MCF 10A (cell line): ENCODE data around the gene TATDN3. TPM values are rescaled to one million over a fixed set of nuclear protein-coding genes. Genes with fewer than 3 reads are reported as not detected.
"Not testable (repeated sequence)": the region's sequence is repeated elsewhere in the genome, so short reads cannot be mapped to it uniquely, and the experiment has no call there.

Experiments
- BruUV-seq: library from RNA; stranded (reverse); fragments of 400-500 nt; replicated peaks from 2 replicates; lab custom pipeline; 2021; lab: Mats Ljungman, UMichigan
- CTCF ChIA-PET: fragments of 300-600 bp; sonication (Branson Sonifier 250); formaldehyde crosslinking; extraction: SDS; loops from one replicate; lab custom pipeline; 2021; ENCODE audit warnings: antibody characterized with exemption, inconsistent platforms; lab: Yijun Ruan, JAX
- POLR2A ChIA-PET: fragments of 300-600, 350-650 bp; sonication (Branson Sonifier 250); formaldehyde crosslinking; extraction: SDS; loops from one replicate; lab custom pipeline; 2020; ENCODE audit warnings: antibody characterized with exemption, inconsistent platforms; lab: Yijun Ruan, JAX
- DNase-seq: peaks from one replicate; pipeline ENCODE4 v3.0.0-alpha.2; 2018; ENCODE audit not compliant: unreplicated experiment
- H3K27ac Mint-ChIP-seq: one replicate; pipeline ENCODE4 v1.8.0; 2022; ENCODE audit warnings: mild to moderate bottlenecking, low read depth, mixed read lengths; ENCODE audit not compliant: unreplicated experiment
- H3K27me3 Mint-ChIP-seq: one replicate; pipeline ENCODE4 v1.8.0; 2022; ENCODE audit warnings: mixed read lengths; ENCODE audit not compliant: insufficient read depth, unreplicated experiment
- H3K36me3 Mint-ChIP-seq: one replicate; pipeline ENCODE4 v1.8.0; 2022; ENCODE audit warnings: mild to moderate bottlenecking, moderate library complexity, mixed read lengths; ENCODE audit not compliant: insufficient read depth, unreplicated experiment
- H3K4me1 Mint-ChIP-seq: one replicate; pipeline ENCODE4 v1.8.0; 2022; ENCODE audit warnings: mixed read lengths; ENCODE audit not compliant: insufficient read depth, unreplicated experiment
- H3K4me3 Mint-ChIP-seq: one replicate; pipeline ENCODE4 v1.8.0; 2022; ENCODE audit warnings: mild to moderate bottlenecking, moderate library complexity, mixed read lengths; ENCODE audit not compliant: unreplicated experiment
- H3K9me3 Mint-ChIP-seq: one replicate; pipeline ENCODE4 v1.8.0; 2022; ENCODE audit warnings: mixed read lengths; ENCODE audit not compliant: unreplicated experiment
- intact Hi-C: fragments of 100-400 bp; cut with micrococcal nuclease; formaldehyde crosslinking; loops from 2 replicates; pipeline ENCODE4 v1.14.1; 2022
- total RNA-seq: library from RNA; stranded (reverse); gene quantifications from 2 replicates; pipeline ENCODE4 v1.2.3, GENCODE V29; 2022
- TF ChIP-seq, protein P1 (sequence below): fragments of 200-600 bp; IDR thresholded peaks from one replicate; pipeline ENCODE4 v1.8.0; 2022; ENCODE audit warnings: antibody characterized with exemption, mild to moderate bottlenecking; ENCODE audit not compliant: unreplicated experiment

Gene TATDN3
- total RNA-seq, 1 experiment from 2014 or later: 31.5 TPM

DNA sequence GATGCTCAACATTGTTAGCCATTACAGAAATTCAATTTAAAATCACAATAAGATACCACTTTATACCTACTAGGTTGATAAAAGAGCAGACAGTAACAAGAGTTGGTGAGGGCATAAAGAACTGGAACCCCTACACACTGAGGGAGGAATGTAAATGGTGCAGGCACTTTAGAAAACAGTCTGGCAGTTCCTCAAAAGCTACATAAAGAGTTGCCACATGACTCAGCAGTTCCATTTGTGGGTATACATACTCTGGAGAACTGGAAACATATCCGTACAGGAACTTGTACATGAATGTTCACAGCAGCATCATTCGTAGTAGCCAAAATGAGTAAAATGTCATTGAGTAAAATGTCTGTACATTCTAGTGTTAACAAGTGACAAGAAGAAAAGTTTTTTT is 17.1 kb upstream of the TATDN3 start:
- TF ChIP-seq, protein P1, sequence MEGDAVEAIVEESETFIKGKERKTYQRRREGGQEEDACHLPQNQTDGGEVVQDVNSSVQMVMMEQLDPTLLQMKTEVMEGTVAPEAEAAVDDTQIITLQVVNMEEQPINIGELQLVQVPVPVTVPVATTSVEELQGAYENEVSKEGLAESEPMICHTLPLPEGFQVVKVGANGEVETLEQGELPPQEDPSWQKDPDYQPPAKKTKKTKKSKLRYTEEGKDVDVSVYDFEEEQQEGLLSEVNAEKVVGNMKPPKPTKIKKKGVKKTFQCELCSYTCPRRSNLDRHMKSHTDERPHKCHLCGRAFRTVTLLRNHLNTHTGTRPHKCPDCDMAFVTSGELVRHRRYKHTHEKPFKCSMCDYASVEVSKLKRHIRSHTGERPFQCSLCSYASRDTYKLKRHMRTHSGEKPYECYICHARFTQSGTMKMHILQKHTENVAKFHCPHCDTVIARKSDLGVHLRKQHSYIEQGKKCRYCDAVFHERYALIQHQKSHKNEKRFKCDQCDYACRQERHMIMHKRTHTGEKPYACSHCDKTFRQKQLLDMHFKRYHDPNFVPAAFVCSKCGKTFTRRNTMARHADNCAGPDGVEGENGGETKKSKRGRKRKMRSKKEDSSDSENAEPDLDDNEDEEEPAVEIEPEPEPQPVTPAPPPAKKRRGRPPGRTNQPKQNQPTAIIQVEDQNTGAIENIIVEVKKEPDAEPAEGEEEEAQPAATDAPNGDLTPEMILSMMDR: no peak
- CTCF ChIA-PET: interaction anchor here (4.7 to 8.0 kb wide), 2 partner anchors 24 to 296 kb away, joined by 26 to 73 read pairs; no protein-coding TSS in a partner anchor
- BruUV-seq: no TSS peak
- peaks cover 9% of the 10 kb centered on the region for H3K4me1 Mint-ChIP-seq
- no peak overlapping the region for H3K4me3 Mint-ChIP-seq
- intact Hi-C loops: no loop called here
- peaks cover 6% of the 10 kb centered on the region for H3K9me3 Mint-ChIP-seq
- DNase-seq: peak; percentile 57
- H3K36me3 Mint-ChIP-seq: peaks cover 17% of the 10 kb centered on the region
- POLR2A ChIA-PET: interaction anchor here (0.9 to 2.2 kb wide), 3 partner anchors 13 to 304 kb away, joined by 3 to 6 read pairs (median 3); partner anchors contain the start of gene ATF3
- no peak overlapping the region for H3K27ac Mint-ChIP-seq
- no peaks in the 10 kb centered on the region for H3K27me3 Mint-ChIP-seq

DNA sequence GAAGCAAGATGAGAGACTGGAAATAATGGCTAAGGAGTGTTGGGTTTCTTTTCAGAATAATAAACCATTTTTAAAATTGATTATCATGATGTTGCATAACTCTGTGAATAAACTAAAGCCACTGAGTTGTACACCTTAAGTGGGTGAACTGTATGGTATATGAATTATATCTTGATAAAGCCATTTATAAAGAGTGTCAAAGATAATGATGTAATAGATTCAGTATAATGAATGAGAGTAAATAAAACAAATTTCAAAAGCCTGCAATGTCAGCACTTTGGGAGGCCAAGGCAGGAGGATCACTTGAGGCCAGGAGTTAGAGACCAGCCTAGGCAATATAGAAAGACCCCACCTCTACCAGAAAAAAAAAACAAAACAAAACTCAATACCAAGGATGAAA is 16.5 kb upstream of the TATDN3 start:
- H3K4me3 Mint-ChIP-seq: no peak overlapping the region
- POLR2A ChIA-PET: interaction anchor here (1.0 to 3.4 kb wide), 4 partner anchors 13 to 305 kb away, joined by 3 to 18 read pairs (median 4); partner anchors contain the start of genes NSL1 and TATDN3
- H3K36me3 Mint-ChIP-seq: peaks cover 17% of the 10 kb centered on the region
- CTCF ChIA-PET: interaction anchor here (0.7 to 8.0 kb wide), 5 partner anchors 11 to 1127 kb away, joined by 3 to 73 read pairs (median 4); no protein-coding TSS in a partner anchor
- BruUV-seq: no TSS peak
- peaks cover 9% of the 10 kb centered on the region for H3K4me1 Mint-ChIP-seq
- DNase-seq: no peak
- intact Hi-C loops: no loop called here
- H3K27ac Mint-ChIP-seq: no peak overlapping the region
- TF ChIP-seq, protein P1: no peak
- no peaks in the 10 kb centered on the region for H3K9me3 Mint-ChIP-seq
- no peaks in the 10 kb centered on the region for H3K27me3 Mint-ChIP-seq

DNA sequence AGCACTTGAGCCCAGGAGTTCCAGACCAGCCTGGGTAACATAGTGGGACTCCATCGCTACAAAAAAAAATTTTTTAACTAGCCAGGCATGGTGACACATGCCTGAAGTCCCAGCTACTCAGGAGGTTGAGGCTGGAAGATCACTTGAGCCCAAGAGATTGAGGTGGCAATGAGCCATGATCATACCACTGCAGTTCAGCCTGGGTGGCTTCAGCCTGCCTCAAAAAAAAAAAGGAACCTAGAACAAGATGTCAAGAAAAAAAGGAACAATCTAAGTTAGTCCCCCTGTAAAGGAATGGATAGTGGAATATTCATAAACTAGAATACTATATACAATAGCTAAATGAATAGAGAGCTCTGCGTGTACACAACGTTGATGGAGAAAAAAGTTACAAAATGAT is 14.5 kb upstream of the TATDN3 start:
- Mint-ChIP-seq H3K36me3 (peaks cover 19% of the 10 kb centered on the region), H3K27me3 (no peaks in the 10 kb centered on the region), H3K27ac (peak overlapping the region; percentile 40), H3K4me1 (peaks cover 9% of the 10 kb centered on the region), H3K9me3 (no peaks in the 10 kb centered on the region), H3K4me3 (no peak overlapping the region)
- ChIA-PET CTCF (interaction anchor here (0.6 to 8.0 kb wide), 16 partner anchors 8 to 1421 kb away, joined by 3 to 73 read pairs (median 4); no protein-coding TSS in a partner anchor), POLR2A (interaction anchor here (0.5 to 3.4 kb wide), 8 partner anchors 9 to 300 kb away, joined by 3 to 18 read pairs (median 3); partner anchors contain the start of genes NSL1 and TATDN3)
- no TSS peak for BruUV-seq
- no peak for DNase-seq
- intact Hi-C loops: no loop called here
- TF ChIP-seq, protein P1: no peak

DNA sequence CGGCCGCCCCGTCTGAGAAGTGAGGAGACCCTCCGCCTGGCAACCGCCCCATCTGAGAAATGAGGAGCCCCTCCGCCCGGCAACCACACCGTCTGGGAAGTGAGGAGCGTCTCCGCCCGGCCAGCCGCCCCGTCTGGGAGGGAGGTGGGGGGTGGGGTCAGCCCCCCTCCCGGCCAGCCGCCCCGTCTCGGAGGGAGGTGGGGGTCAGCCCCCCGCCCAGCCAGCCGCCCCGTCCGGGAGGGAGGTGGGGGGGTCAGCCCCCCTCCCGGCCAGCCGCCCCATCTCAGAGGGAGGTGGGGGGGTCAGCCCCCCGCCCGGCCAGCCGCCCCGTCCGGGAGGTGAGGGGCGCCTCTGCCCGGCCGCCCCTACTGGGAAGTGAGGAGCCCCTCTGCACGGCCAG is 12.6 kb upstream of the TATDN3 start:
- H3K27ac Mint-ChIP-seq, POLR2A ChIA-PET, DNase-seq, H3K27me3 Mint-ChIP-seq, CTCF ChIA-PET, BruUV-seq, H3K9me3 Mint-ChIP-seq, intact Hi-C loops, H3K4me3 Mint-ChIP-seq: not testable (repeated sequence)
- peaks cover 16% of the 10 kb centered on the region for H3K4me1 Mint-ChIP-seq
- H3K36me3 Mint-ChIP-seq: peaks cover 33% of the 10 kb centered on the region
